Adrenal gland (tissue), 12 donors: ENCODE measurements around the gene TMEM258. TPM values are rescaled to one million over a fixed set of nuclear protein-coding genes. Genes with fewer than 3 reads are reported as not detected.

ENCODE experiments used
- DNase-seq, 7 donors: peaks; one replicate each; pipeline ENCODE4 v3.0.0-alpha.2; 2019 to 2020
- H3K27ac ChIP-seq, 5 donors: fragments of 200-600 bp; sonication (generic) in 4 of 5; 1 replicate in 3 of 5; 2 replicates in 2 of 5; pipeline versions ENCODE4 v1.5.1 to v1.8.0; 2016 to 2020; ENCODE audit warnings: mild to moderate bottlenecking in 1 of 5
- H3K27me3 ChIP-seq: fragments of 200-600 bp; 2 replicates; pipeline ENCODE4 v1.8.0; 2021
- H3K36me3 ChIP-seq, 2 donors: fragments of 200-600 bp; replicated peaks in 1 of 2; 1 replicate in 1 of 2; 2 replicates in 1 of 2; pipeline versions ENCODE4 v1.5.1 to v1.8.0; 2018 to 2022
- H3K4me1 ChIP-seq, 2 donors: fragments of 200-600 bp; replicated peaks in 1 of 2; 1 replicate in 1 of 2; 2 replicates in 1 of 2; pipeline versions ENCODE4 v1.5.1 to v1.8.0; 2018 to 2021
- H3K4me3 ChIP-seq, 4 donors: fragments of 200-600 bp; sonication (generic) in 3 of 4; one replicate each; pipeline ENCODE4 v1.5.1; 2016 to 2018
- H3K9me3 ChIP-seq, 3 donors: fragments of 200-600 bp; sonication (generic) in 1 of 3; replicated peaks in 1 of 3; 1 replicate in 2 of 3; 2 replicates in 1 of 3; pipeline versions ENCODE4 v1.5.1 to v1.8.0; 2016 to 2021
- CTCF ChIP-seq, 6 experiments: fragments of 450-650 bp in 4 of 6; fragments of 200-600 bp in 2 of 6; sonication (generic) in 1 of 6; IDR thresholded peaks; 1 replicate in 5 of 6; 2 replicates in 1 of 6; pipeline versions ENCODE4 v1.5.1 to v1.8.0; 2016 to 2021; ENCODE audit warnings: antibody characterized with exemption in 6 of 6, mild to moderate bottlenecking in 2 of 6, moderate library complexity in 1 of 6
- POLR2A ChIP-seq, 2 donors: fragments of 450-650 bp; IDR thresholded peaks; one replicate each; pipeline ENCODE4 v1.6.1; 2017; ENCODE audit warnings: antibody characterized with exemption in 2 of 2, mild to moderate bottlenecking in 2 of 2, moderate library complexity in 1 of 2
- WGBS, 4 donors: extraction: QIAGEN DNeasy Blood & Tissue Kit in 2 of 4; methylation state at CpG; one replicate each; pipeline versions ENCODE4 v1.1.5 to v1.1.7; 2013 to 2017; 5-methylcytosine and 5-hydroxymethylcytosine counted together
- intact Hi-C, 2 donors: fragments of 100-400 bp; cut with DNase I; formaldehyde crosslinking; loops; one replicate each; pipeline versions ENCODE4 v1.14.1 to v1.15.0; 2022 to 2023
- polyA plus RNA-seq, 3 donors: library from polyadenylated mRNA; stranded (reverse); fragments of 200-250 nt in 2 of 3; fragments of 350-450 nt in 1 of 3; fragmentation: Illumina TruSeq in 1 of 3; extraction: RNeasy Lipid Tissue Mini Kit (QIAGEN cat#74804) in 1 of 3; gene quantifications; one replicate each; pipeline ENCODE4 v1.2.3, GENCODE V29; 2013 to 2014
- total RNA-seq, 9 donors: library from RNA; depleted of rRNA in 4 of 9; stranded (reverse); fragments of >200 nt in 4 of 9; fragments of 120-200 nt in 1 of 9; fragmentation: NEBNext Ultra II Directional in 1 of 9; extraction: Animal tissue kit (Norgen Biotek cat#: 25700) in 1 of 9; gene quantifications; one replicate each; pipeline versions ENCODE4 v1.1.0 to v1.2.4, GENCODE V29; 2013 to 2023
- donor health status: healthy with polysubstance abuse.
- donor health status: Bipolar disorder and iron deficiency.
- donor health status: DM: yes; HTN: yes; CAD: no.
- donor health status: DM: no; HTN: no; CAD: no.
- donor health status: DM: no; HTN: no; CAD: no.
- donor health status: DM: yes; HTN: yes; CAD: no.

The TMEM258 gene
- total and polyA plus RNA-seq, 12 donors = 22.8 to 215 (median 139) TPM

GRCh38 chr11:61777234-61778090, 14.9 kb downstream of the TMEM258 start:
- Histone ChIP-seq H3K27ac (peak overlapping the region in 4 of 5 donors; percentile 39 to 80 (median 60)), H3K4me3 (peak overlapping the region in 1 of 4 donors; percentile 50), H3K36me3 (no peaks in the 10 kb centered on the region), H3K27me3 (no peaks in the 10 kb centered on the region), H3K4me1 (peaks cover 0 to 11% of the 10 kb centered on the region in 2 donors), H3K9me3 (no peaks in the 10 kb centered on the region)
- DNase-seq = peak; percentile 84 to 92 (median 86)
- TF ChIP-seq CTCF (IDR thresholded peaks at IDR 0.05) = no peak
- peak in 1 of 2 donors; percentile 34 for TF ChIP-seq POLR2A (IDR thresholded peaks at IDR 0.05)
- 23 to 45% (median 29%) methylated on average over 9 to 66 of the region's 67 CpGs for WGBS, 4 donors
- intact Hi-C loops = no loop called here

GRCh38 chr11:61776561-61777075, 15.8 kb downstream of the TMEM258 start:
- peaks cover 0 to 11% of the 10 kb centered on the region in 2 donors for H3K4me1 ChIP-seq
- TF ChIP-seq POLR2A (IDR thresholded peaks at IDR 0.05) = no peak
- TF ChIP-seq CTCF (IDR thresholded peaks at IDR 0.05) = peak; percentile 66 to 75 (median 70)
- H3K9me3 ChIP-seq = no peaks in the 10 kb centered on the region
- 20 to 56% (median 45%) methylated on average over 2 to 9 of the region's 9 CpGs for WGBS, 4 donors
- DNase-seq = peak; percentile 70 to 82 (median 77)
- intact Hi-C loops = no loop called here
- no peaks in the 10 kb centered on the region for H3K36me3 ChIP-seq
- peak overlapping the region in 4 of 5 donors; percentile 39 to 80 (median 60) for H3K27ac ChIP-seq
- H3K4me3 ChIP-seq = peak overlapping the region in 1 of 4 donors; percentile 50
- H3K27me3 ChIP-seq = no peaks in the 10 kb centered on the region

- Histone ChIP-seq H3K27me3 (no peaks in the 10 kb centered on the region), H3K4me1 (peaks cover 0 to 11% of the 10 kb centered on the region in 2 donors), H3K36me3 (no peaks in the 10 kb centered on the region), H3K9me3 (no peaks in the 10 kb centered on the region), H3K27ac (no peak overlapping the region), H3K4me3 (no peak overlapping the region)
- DNase-seq = no peak
- intact Hi-C loops = no loop called here
- 78 to 84% (median 81%) methylated on average over 6 to 20 of the region's 20 CpGs for WGBS, 4 donors
- TF ChIP-seq POLR2A (IDR thresholded peaks at IDR 0.05) (no peak), CTCF (IDR thresholded peaks at IDR 0.05) (no peak)
Observed at GRCh38 chr11:61775606-61776554, 16.5 kb downstream of the TMEM258 start.

GRCh38 chr11:61775106-61775505, 17.3 kb downstream of the TMEM258 start:
- intact Hi-C loops = no loop called here
- Histone ChIP-seq H3K36me3 (no peaks in the 10 kb centered on the region), H3K27me3 (no peaks in the 10 kb centered on the region), H3K4me3 (no peak overlapping the region), H3K9me3 (no peaks in the 10 kb centered on the region), H3K4me1 (peaks cover 0 to 11% of the 10 kb centered on the region in 2 donors), H3K27ac (no peak overlapping the region)
- no peak for DNase-seq
- 94 to 97% (median 96%) methylated on average over 6 of the region's 6 CpGs for WGBS, 4 donors
- TF ChIP-seq POLR2A (IDR thresholded peaks at IDR 0.05) (no peak), CTCF (IDR thresholded peaks at IDR 0.05) (no peak)
